ENCODE results near the gene PLA2G4F. TPM values are rescaled to one million over a fixed set of nuclear protein-coding genes. Genes with fewer than 3 reads are reported as not detected.
A peak's percentile ranks its signal among the peaks of the same experiment; 100 is the strongest.

PLA2G4F gene
- total and polyA plus RNA-seq, 10 of the 15 experiments (the other 5 are each of a cell fraction or from before 2014, with no cell fraction given), result not detected

DNA sequence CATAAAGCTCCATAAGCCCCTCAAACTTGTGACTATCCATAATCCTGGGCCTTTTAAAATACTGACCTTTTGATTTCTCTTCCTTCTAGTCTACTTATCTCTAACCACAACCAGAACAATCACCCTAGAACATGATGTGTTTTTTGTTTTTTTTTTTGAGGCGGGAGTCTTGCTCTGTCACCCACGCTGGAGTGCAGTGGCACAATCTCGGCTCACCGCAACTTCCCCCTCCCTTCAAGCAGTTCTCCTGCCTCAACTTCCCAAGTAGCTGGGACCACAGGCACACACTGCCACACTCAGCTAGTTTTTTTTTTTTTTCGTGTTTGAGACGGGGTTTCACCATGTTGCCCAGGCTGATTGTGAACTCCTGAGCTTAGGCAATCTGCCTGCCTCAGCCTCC lies 26.5 kb upstream of the PLA2G4F start (continued):
- TF ChIP-seq, protein P1, sequence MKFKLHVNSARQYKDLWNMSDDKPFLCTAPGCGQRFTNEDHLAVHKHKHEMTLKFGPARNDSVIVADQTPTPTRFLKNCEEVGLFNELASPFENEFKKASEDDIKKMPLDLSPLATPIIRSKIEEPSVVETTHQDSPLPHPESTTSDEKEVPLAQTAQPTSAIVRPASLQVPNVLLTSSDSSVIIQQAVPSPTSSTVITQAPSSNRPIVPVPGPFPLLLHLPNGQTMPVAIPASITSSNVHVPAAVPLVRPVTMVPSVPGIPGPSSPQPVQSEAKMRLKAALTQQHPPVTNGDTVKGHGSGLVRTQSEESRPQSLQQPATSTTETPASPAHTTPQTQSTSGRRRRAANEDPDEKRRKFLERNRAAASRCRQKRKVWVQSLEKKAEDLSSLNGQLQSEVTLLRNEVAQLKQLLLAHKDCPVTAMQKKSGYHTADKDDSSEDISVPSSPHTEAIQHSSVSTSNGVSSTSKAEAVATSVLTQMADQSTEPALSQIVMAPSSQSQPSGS (IDR thresholded peaks at IDR 0.05; ENCODE audit: low read length), result no peak
- no peak for TF ChIP-seq SMARCA5 (IDR thresholded peaks at IDR 0.05)

DNA sequence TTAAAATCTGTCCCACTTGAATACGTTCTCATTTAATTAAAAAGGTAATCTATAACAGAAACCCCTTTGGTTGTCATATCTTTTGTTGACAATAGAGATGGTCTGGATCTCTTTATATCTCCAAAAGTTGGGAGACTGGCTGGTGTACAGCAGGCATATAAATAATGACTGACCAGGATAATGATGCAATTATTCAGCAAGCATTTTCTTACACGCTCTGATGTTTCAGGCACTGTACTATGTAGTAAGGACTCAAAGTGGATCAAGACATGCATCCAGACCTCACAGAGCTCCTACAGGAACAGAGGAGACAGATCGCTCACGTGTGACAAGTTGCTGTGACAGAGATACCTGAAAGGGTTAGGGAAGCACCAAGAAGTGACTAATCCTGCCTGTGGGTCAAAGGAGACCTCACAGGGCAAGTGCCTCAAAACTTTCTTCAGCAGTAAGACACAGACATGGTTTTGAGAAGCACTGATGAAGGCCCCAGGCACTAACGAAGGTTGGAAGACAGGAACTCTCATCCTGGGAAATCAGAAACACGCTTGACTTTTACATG lies 26.0 kb upstream of the PLA2G4F start:
- Histone ChIP-seq H3K27ac (ENCODE audit: control insufficient read depth, insufficient read depth) (no peak overlapping the region), H2AFZ (ENCODE audit: control insufficient read depth, low read depth, low read length) (no peak overlapping the region), H3K4me3 (no peak overlapping the region), H3K9ac (ENCODE audit: control insufficient read depth, insufficient read depth, low read length) (no peak overlapping the region), H3K27me3 (replicated peaks in 1 of 2; ENCODE audit: control insufficient read depth in 2 of 2, insufficient read depth in 2 of 2, low read length in 1 of 2) (no peaks in the 10 kb centered on the region), H4K20me1 (ENCODE audit: control insufficient read depth, insufficient read depth) (no peaks in the 10 kb centered on the region), H3K4me2 (ENCODE audit: control insufficient read depth, insufficient read depth) (no peak overlapping the region), H3K9me3 (replicated peaks; ENCODE audit: control insufficient read depth, insufficient read depth, low read length) (no peaks in the 10 kb centered on the region), H3K79me2 (ENCODE audit: control insufficient read depth, insufficient read depth, low read length) (no peaks in the 10 kb centered on the region), H3K4me1 (ENCODE audit: control insufficient read depth, insufficient read depth, low read length) (peaks cover 4% of the 10 kb centered on the region), H3K36me3 (ENCODE audit: control insufficient read depth in 2 of 2, insufficient read depth in 2 of 2, low read length in 1 of 2) (peaks cover 4 to 32% of the 10 kb centered on the region in 2 experiments)
- TF ChIP-seq HCFC1 (IDR thresholded peaks at IDR 0.05; ENCODE audit: low read length), result no peak
- TF ChIP-seq NFIC (IDR thresholded peaks at IDR 0.05; ENCODE audit: low read depth, low read length), result no peak
- TF ChIP-seq, protein P2, sequence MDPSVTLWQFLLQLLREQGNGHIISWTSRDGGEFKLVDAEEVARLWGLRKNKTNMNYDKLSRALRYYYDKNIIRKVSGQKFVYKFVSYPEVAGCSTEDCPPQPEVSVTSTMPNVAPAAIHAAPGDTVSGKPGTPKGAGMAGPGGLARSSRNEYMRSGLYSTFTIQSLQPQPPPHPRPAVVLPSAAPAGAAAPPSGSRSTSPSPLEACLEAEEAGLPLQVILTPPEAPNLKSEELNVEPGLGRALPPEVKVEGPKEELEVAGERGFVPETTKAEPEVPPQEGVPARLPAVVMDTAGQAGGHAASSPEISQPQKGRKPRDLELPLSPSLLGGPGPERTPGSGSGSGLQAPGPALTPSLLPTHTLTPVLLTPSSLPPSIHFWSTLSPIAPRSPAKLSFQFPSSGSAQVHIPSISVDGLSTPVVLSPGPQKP (IDR thresholded peaks at IDR 0.05; ENCODE audit: low read depth, low read length), result no peak
- no peak for TF ChIP-seq SUPT20H (IDR thresholded peaks at IDR 0.05; ENCODE audit: borderline replicate concordance, control insufficient read depth, low read depth, low read length)
- TF ChIP-seq, protein P3, sequence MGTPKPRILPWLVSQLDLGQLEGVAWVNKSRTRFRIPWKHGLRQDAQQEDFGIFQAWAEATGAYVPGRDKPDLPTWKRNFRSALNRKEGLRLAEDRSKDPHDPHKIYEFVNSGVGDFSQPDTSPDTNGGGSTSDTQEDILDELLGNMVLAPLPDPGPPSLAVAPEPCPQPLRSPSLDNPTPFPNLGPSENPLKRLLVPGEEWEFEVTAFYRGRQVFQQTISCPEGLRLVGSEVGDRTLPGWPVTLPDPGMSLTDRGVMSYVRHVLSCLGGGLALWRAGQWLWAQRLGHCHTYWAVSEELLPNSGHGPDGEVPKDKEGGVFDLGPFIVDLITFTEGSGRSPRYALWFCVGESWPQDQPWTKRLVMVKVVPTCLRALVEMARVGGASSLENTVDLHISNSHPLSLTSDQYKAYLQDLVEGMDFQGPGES (IDR thresholded peaks at IDR 0.05), result no peak
- TF ChIP-seq TBL1XR1 (IDR thresholded peaks at IDR 0.05; ENCODE audit: low read depth, low read length), result no peak
- TF ChIP-seq NFYB (IDR thresholded peaks at IDR 0.05; ENCODE audit: insufficient read depth, low read depth, low read length), result no peak
- no peak for TF ChIP-seq NRF1 (conservative IDR thresholded peaks at IDR 0.05; ENCODE audit: low read depth, low read length)
- TF ChIP-seq, protein P4, sequence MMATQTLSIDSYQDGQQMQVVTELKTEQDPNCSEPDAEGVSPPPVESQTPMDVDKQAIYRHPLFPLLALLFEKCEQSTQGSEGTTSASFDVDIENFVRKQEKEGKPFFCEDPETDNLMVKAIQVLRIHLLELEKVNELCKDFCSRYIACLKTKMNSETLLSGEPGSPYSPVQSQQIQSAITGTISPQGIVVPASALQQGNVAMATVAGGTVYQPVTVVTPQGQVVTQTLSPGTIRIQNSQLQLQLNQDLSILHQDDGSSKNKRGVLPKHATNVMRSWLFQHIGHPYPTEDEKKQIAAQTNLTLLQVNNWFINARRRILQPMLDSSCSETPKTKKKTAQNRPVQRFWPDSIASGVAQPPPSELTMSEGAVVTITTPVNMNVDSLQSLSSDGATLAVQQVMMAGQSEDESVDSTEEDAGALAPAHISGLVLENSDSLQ (IDR thresholded peaks at IDR 0.05), result no peak
- TF ChIP-seq NBN (IDR thresholded peaks at IDR 0.05), result no peak
- no peak for TF ChIP-seq SMAD5 (IDR thresholded peaks at IDR 0.05; ENCODE audit: low read depth)
- TF ChIP-seq SIX5 (IDR thresholded peaks at IDR 0.05; ENCODE audit: low read depth, low read length, severe bottlenecking), result no peak
- TF ChIP-seq, protein P5, sequence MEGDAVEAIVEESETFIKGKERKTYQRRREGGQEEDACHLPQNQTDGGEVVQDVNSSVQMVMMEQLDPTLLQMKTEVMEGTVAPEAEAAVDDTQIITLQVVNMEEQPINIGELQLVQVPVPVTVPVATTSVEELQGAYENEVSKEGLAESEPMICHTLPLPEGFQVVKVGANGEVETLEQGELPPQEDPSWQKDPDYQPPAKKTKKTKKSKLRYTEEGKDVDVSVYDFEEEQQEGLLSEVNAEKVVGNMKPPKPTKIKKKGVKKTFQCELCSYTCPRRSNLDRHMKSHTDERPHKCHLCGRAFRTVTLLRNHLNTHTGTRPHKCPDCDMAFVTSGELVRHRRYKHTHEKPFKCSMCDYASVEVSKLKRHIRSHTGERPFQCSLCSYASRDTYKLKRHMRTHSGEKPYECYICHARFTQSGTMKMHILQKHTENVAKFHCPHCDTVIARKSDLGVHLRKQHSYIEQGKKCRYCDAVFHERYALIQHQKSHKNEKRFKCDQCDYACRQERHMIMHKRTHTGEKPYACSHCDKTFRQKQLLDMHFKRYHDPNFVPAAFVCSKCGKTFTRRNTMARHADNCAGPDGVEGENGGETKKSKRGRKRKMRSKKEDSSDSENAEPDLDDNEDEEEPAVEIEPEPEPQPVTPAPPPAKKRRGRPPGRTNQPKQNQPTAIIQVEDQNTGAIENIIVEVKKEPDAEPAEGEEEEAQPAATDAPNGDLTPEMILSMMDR (IDR thresholded peaks at IDR 0.05 in 2 of 3, conservative IDR thresholded peaks at IDR 0.05 in 1 of 3; ENCODE audit: control insufficient read depth in 2 of 3, extremely low read depth in 1 of 3, insufficient read depth in 1 of 3, low read depth in 3 of 3, low read length in 3 of 3), result no peak
- TF ChIP-seq RBBP5 (conservative IDR thresholded peaks at IDR 0.05), result no peak
- in situ Hi-C loops (cut with MboI), result no loop called here
- intact Hi-C loops (cut with micrococcal nuclease; ENCODE audit: unreplicated experiment), result no loop called here
- ATAC-seq (no peak), FAIRE-seq (no peak), DNase-seq (ENCODE audit: low read depth, low spot score) (no peak)
- ChIA-PET SMC1A (ENCODE audit: uncharacterized antibody, unreplicated experiment) (no interaction called here), RAD21 (ENCODE audit: unreplicated experiment) (no interaction called here), CTCF (interaction anchor here (0.6 kb wide), 1 partner anchor 222 kb away, joined by 3 read pairs; no protein-coding TSS in a partner anchor), POLR2A (interaction anchor here (0.6 kb wide), 1 partner anchor 323 kb away, joined by 4 read pairs; no protein-coding TSS in a partner anchor)
- BruUV-seq (replicated peaks), result TSS peak; percentile 34
- WGBS (ENCODE audit: insufficient coverage, insufficient replicate concordance, low lambda C conversion rate, missing lambda C conversion rate), result 96% methylated on average over 6 of the region's 6 CpGs

Measured in GM12878 (cell line).